ENCODE data around the gene ARHGEF19.

ARHGEF19 gene

GRCh38 chr1:16149702-16150488 lies 62.6 kb downstream of the ARHGEF19 start:
- no peaks in the 10 kb centered on the region for H3K9me3 ChIP-seq (ENCODE audit: control insufficient read depth in 1 of 2, low read length in 2 of 2)
- no peaks in the 10 kb centered on the region for H3K27me3 ChIP-seq (ENCODE audit: low read depth, low read length)
- H3K36me3 ChIP-seq (ENCODE audit: control insufficient read depth in 1 of 2, insufficient read depth in 2 of 2, low read length in 2 of 2): peaks cover 4 to 18% of the 10 kb centered on the region in 2 donors
- no peak overlapping the region for H3K4me3 ChIP-seq (ENCODE audit: low read depth in 1 of 2, low read length in 2 of 2)
- H3K27ac ChIP-seq (ENCODE audit: low read length): no peak overlapping the region
- H3K4me1 ChIP-seq (ENCODE audit: control insufficient read depth in 1 of 2, insufficient read depth in 2 of 2, low read length in 2 of 2): peaks cover 12 to 55% of the 10 kb centered on the region in 2 donors

GRCh38 chr1:16149146-16149545 lies 63.3 kb downstream of the ARHGEF19 start:
- no peaks in the 10 kb centered on the region for H3K27me3 ChIP-seq (ENCODE audit: low read depth, low read length)
- no peaks in the 10 kb centered on the region for H3K9me3 ChIP-seq (ENCODE audit: control insufficient read depth in 1 of 2, low read length in 2 of 2)
- H3K4me3 ChIP-seq (ENCODE audit: low read depth in 1 of 2, low read length in 2 of 2): no peak overlapping the region
- peaks cover 4 to 18% of the 10 kb centered on the region in 2 donors for H3K36me3 ChIP-seq (ENCODE audit: control insufficient read depth in 1 of 2, insufficient read depth in 2 of 2, low read length in 2 of 2)
- peaks cover 12 to 60% of the 10 kb centered on the region in 2 donors for H3K4me1 ChIP-seq (ENCODE audit: control insufficient read depth in 1 of 2, insufficient read depth in 2 of 2, low read length in 2 of 2)
- H3K27ac ChIP-seq (ENCODE audit: low read length): no peak overlapping the region

- Histone ChIP-seq H3K27ac (ENCODE audit: low read length) (no peak overlapping the region), H3K4me1 (ENCODE audit: control insufficient read depth in 1 of 2, insufficient read depth in 2 of 2, low read length in 2 of 2) (peaks cover 12 to 54% of the 10 kb centered on the region in 2 donors), H3K36me3 (ENCODE audit: control insufficient read depth in 1 of 2, insufficient read depth in 2 of 2, low read length in 2 of 2) (peaks cover 4 to 18% of the 10 kb centered on the region in 2 donors), H3K27me3 (ENCODE audit: low read depth, low read length) (no peaks in the 10 kb centered on the region), H3K4me3 (ENCODE audit: low read depth in 1 of 2, low read length in 2 of 2) (no peak overlapping the region), H3K9me3 (ENCODE audit: control insufficient read depth in 1 of 2, low read length in 2 of 2) (no peaks in the 10 kb centered on the region)
These were observed 63.9 kb downstream of the ARHGEF19 start for GRCh38 chr1:16148329-16149092.

All from muscle layer of duodenum (tissue), 2 donors.